PC-3 (cell line): ENCODE measurements around the gene ZNF2.

ENCODE experiments used
- CTCF ChIP-seq: fragments of 300-600 bp; sonication (generic); conservative IDR thresholded peaks from 2 replicates; pipeline ENCODE4 v1.5.1; 2017; ENCODE audit warnings: antibody characterized with exemption, low read depth, mild to moderate bottlenecking, low read length
- EZH2 ChIP-seq: fragments of 300-600 bp; sonication (generic); IDR thresholded peaks from one replicate; pipeline ENCODE4 v1.6.1; 2017; ENCODE audit warnings: antibody characterized with exemption, mild to moderate bottlenecking, low read length; ENCODE audit not compliant: unreplicated experiment
- EZH2phosphoT487 ChIP-seq: fragments of 300-600 bp; sonication (generic); IDR thresholded peaks from 2 replicates; pipeline ENCODE4 v1.6.1; 2018; ENCODE audit warnings: mild to moderate bottlenecking, antibody characterized with exemption, low read length, borderline replicate concordance

DNA sequence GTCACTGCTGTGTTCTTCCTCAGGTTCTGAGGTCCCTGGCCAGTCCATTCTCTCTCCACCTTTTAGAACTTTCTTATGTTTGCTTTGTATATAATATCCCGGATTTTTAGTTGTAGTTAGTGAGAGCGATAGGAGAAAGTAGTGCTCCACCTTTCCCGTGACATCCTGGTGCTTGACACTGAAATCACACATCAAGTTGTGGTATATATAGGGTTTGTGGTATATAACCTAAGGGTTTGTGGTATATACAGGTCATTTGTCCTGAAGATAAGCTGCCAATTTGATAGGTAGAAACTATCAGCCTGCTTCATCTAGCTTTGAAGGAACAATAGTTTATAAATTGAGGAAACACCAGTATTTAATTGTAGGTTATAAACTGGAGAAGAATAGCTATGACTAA is 54.8 kb downstream of the ZNF2 start:
- TF ChIP-seq CTCF: no peak
- no peak for TF ChIP-seq EZH2phosphoT487
- TF ChIP-seq EZH2: no peak
